Measurements from ENCODE around the gene PPP1R16B. TPM values are rescaled to one million over a fixed set of nuclear protein-coding genes. Genes with fewer than 3 reads are reported as not detected.
A peak's percentile ranks its signal among the peaks of the same experiment; 100 is the strongest.

Gene PPP1R16B
- total and polyA plus RNA-seq, 2 of the 8 experiments (the other 6 are each of a cell fraction or from before 2014, with no cell fraction given): 2.6 to 8.9 TPM

- TF ChIP-seq CHD7 (IDR thresholded peaks at IDR 0.05; ENCODE audit: insufficient replicate concordance, low read length) (no peak), ATF3 (IDR thresholded peaks at IDR 0.05; ENCODE audit: insufficient read depth, low read depth, low read length) (peak; percentile 96), SIX5 (IDR thresholded peaks at IDR 0.05; ENCODE audit: low read depth, low read length) (no peak), RFX5 (IDR thresholded peaks at IDR 0.05; ENCODE audit: borderline replicate concordance, low read depth, low read length) (no peak; the same call in 1 of the 2 replicates), CTCF (IDR thresholded peaks at IDR 0.05; ENCODE audit: control extremely low read depth in 1 of 3, insufficient read depth in 1 of 3, low read depth in 1 of 3, low read length in 3 of 3) (no peak), KDM4A (IDR thresholded peaks at IDR 0.05; ENCODE audit: low read depth, low read length, severe bottlenecking) (peak; percentile 84)
Measured at GRCh38 chr20:38962044-38962927, 156.8 kb downstream of the PPP1R16B start, which contains the start of gene DHX35 (continued).
